ENCODE measurements around the gene TMX2. TPM values are rescaled to one million over a fixed set of nuclear protein-coding genes. Genes with fewer than 3 reads are reported as not detected.

TMX2 gene
- total RNA-seq, 2 donors from 2014 or later: 64.3 to 80.3 TPM

DNA sequence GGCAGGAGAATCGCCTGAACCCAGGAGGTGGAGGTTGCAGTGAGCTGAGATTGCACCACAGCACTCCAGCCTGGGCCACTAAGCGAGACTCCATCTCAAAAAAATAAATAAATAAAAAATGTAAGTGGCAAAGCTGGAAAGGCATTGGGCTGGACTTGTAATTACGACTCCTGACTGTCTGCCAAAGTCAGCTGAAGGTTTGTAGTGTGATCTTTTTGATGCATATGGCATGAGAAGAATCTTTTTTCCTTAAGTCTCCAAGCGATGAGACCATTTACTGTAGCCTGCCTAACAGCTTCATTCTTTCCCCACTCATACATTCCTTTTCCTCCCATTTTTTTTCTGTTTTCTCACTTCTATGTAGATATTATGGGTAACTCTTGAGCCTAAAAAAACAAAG, 74.0 kb downstream of the TMX2 start:
- intact Hi-C loops (cut with DNase I): no loop called here
- no peak for DNase-seq

DNA sequence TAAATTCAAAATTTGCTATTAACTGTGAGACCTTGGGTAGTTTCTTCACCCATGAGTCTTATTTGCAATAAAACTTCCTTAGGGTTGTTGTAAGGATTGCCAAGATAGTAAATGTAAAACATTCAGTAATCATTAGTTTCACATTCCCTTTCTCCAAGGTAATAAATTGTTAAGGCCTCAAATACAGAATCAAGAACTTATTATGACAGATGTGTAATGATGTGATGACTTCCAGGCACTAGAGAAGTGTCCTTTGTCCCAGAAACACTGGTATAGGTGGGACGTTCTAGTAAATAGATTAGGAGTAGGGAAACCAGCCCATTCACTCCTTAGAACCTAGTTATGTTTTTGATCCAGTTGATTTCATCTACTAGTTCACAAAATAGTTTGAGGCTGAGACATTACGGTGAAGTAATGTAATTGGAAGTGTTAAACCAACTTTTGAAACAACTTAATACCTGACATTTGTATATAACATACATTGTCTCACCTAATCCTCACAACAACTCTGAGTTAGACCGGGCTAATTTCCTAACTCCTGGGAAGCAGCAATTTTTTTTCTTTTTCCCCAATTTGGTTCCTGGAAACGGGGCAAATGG, 74.7 kb downstream of the TMX2 start:
- intact Hi-C loops (cut with DNase I): no loop called here
- DNase-seq: no peak
- ATAC-seq: no peak

More for the DNA sequence above, 74.0 kb downstream of the TMX2 start:
- ATAC-seq: no peak

DNA sequence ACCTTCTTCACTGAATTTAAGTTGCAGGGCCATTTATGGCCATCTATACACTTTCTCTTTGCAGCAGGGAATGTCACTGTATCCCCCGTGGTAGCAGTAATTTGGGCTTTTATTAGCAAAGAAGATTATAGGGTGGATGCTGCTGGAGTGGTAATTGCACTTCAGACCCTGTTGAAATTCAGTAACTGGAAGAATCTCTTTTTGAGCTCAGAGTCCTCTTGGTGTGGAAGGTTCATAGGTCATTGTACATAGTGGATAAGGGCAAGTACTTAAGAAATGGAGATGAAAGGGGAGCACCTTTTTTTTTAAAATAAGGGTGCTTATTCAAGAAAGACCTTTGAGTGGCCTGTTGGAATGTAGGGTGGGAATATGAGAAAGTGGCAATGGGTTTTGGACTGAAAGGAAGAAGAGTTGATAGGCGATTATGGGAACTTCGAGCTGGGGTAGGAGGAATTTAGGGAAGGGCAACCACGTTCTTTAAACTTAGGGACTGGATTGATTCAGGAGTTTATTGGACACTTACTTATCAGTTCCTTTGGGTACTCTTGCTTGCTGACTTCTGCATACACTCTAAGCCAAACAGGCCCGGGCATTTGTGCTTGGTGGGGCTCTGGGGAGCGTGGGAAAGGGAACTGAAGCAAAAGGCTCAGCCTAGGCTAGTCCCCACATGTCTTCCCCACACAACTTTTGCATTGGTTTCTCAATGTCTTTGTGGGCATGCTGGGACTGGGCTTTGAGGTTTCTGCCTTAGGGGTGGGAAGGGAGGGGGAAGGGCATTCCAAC, 75.7 kb downstream of the TMX2 start:
- DNase-seq (no peak), ATAC-seq (peak; percentile 15 to 31)
- intact Hi-C loops (cut with DNase I): no loop called here

DNA sequence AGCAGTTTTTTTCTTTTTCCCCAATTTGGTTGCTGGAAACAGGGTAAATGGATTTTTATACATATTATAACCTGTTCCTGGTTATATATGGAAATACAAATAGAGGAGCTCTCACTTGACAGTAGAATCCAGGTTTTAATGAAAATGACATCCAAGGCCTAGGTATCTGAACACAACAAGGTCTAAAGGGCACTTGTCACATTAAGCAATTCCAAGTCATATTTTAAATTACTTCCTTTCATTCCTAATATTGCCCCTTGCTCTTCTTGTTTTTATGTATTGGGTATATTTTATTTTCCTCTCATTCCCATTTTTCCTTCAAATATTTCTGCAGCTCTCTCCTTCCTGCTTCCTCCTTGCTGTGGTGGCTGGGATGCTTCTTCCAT, 76.3 kb downstream of the TMX2 start:
- DNase-seq: no peak
- intact Hi-C loops (cut with DNase I): no loop called here
- ATAC-seq: no peak

Other genes starting within 250 kb of the TMX2 start
- 1 to 10 TPM; 5.8 to 7.2 TPM for gene SLC43A1, start 196.9 kb upstream of the TMX2 start, total RNA-seq
- 10 to 100 TPM; 58.0 to 58.9 TPM for gene TIMM10, start 181.8 kb upstream of the TMX2 start, total RNA-seq
- gene SMTNL1, start 175.0 kb upstream of the TMX2 start, total RNA-seq: not detected
- 10 to 100 TPM; 28.9 to 30.0 TPM for gene UBE2L6, start 144.9 kb upstream of the TMX2 start, total RNA-seq
- gene SERPING1, start 114.9 kb upstream of the TMX2 start, total RNA-seq: 100 to 1,000 TPM; 198 to 266 TPM
- 1 to 10 TPM in 1 of 2 donors, under 1 TPM in 1; 0.47 to 1.1 TPM for gene YPEL4, start 62.7 kb upstream of the TMX2 start, total RNA-seq
- gene CLP1, start 54.8 kb upstream of the TMX2 start, total RNA-seq: 1 to 10 TPM; 6.9 to 8.5 TPM
- gene ZDHHC5, start 44.5 kb upstream of the TMX2 start, total RNA-seq: 10 to 100 TPM; 51.3 to 60.7 TPM
- 1 to 10 TPM; 8.4 to 8.7 TPM for gene MED19, start 378 bp upstream of the TMX2 start, total RNA-seq
- 100 to 1,000 TPM in 1 of 2 donors, 10 to 100 TPM in 1; 99.1 to 116 TPM for gene SELENOH, start 28.9 kb downstream of the TMX2 start, total RNA-seq
- gene BTBD18, start 39.2 kb downstream of the TMX2 start, total RNA-seq: not detected
- 10 to 100 TPM; 75.2 to 82.0 TPM for gene CTNND1, start 49.2 kb downstream of the TMX2 start, total RNA-seq

Measured in left cardiac atrium (tissue), 4 donors.